ENCODE measurements around the gene OTUB2.

The OTUB2 gene

DNA sequence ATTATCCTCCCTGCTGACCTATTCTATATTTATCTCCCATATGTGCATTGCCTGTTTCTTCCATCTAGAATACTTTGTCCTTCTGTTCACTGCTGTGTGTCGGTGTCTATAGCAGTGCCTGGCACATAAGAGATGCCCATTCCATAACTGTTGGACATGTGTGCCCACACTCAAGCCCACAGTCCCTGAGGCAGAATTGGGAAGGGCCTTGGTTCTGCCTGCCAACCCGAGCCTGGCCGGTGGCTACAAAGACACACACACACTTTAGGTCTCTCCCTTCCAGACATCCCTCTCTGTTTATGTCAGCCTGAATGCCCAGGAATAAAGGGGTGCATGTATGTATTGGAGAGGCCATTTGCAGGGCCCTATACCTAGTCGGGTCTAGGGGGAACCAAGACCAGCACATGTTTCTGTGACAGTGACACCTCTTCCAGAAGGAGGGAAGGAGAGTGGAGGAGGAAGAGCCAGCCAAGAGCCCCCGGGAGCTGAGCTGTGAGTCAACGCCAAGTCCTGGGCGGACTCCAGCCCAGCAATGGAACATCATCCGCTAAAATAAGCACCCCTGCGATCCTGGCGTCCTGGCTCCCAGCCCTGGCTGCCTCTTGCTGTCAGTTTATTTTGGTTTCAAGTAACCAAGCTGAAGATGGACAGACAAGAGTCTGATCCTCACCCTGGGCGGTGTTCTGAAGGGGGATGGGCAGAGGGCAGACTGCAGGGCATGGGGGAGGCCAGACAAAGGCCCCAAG, 45.5 kb upstream of the OTUB2 start:
- no peak for TF ChIP-seq CSDC2 (CRISPR knock-in tag; IDR thresholded peaks at IDR 0.05)
- TF ChIP-seq PPARA (CRISPR knock-in tag; IDR thresholded peaks at IDR 0.05; ENCODE audit: borderline replicate concordance), result no peak
- no peak for TF ChIP-seq OSR1 (CRISPR knock-in tag; IDR thresholded peaks at IDR 0.05)
- no peak for TF ChIP-seq ZFP3 (CRISPR knock-in tag; IDR thresholded peaks at IDR 0.05)
- no peak for TF ChIP-seq RARB (CRISPR knock-in tag; IDR thresholded peaks at IDR 0.05)
- TF ChIP-seq, protein P1, sequence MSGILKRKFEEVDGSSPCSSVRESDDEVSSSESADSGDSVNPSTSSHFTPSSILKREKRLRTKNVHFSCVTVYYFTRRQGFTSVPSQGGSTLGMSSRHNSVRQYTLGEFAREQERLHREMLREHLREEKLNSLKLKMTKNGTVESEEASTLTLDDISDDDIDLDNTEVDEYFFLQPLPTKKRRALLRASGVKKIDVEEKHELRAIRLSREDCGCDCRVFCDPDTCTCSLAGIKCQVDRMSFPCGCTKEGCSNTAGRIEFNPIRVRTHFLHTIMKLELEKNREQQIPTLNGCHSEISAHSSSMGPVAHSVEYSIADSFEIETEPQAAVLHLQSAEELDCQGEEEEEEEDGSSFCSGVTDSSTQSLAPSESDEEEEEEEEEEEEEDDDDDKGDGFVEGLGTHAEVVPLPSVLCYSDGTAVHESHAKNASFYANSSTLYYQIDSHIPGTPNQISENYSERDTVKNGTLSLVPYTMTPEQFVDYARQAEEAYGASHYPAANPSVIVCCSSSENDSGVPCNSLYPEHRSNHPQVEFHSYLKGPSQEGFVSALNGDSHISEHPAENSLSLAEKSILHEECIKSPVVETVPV (CRISPR knock-in tag; IDR thresholded peaks at IDR 0.05), result no peak
- TF ChIP-seq GLIS3 (CRISPR knock-in tag; IDR thresholded peaks at IDR 0.05), result no peak
- no peak for TF ChIP-seq ISL1 (CRISPR knock-in tag; IDR thresholded peaks at IDR 0.05)
- no peak for TF ChIP-seq ARNTL (CRISPR knock-in tag; IDR thresholded peaks at IDR 0.05; ENCODE audit: borderline replicate concordance, low read depth)
- TF ChIP-seq ZNF70 (CRISPR knock-in tag; IDR thresholded peaks at IDR 0.05), result no peak
- TF ChIP-seq ESRRG (CRISPR knock-in tag; IDR thresholded peaks at IDR 0.05), result no peak
- TF ChIP-seq, protein P2, sequence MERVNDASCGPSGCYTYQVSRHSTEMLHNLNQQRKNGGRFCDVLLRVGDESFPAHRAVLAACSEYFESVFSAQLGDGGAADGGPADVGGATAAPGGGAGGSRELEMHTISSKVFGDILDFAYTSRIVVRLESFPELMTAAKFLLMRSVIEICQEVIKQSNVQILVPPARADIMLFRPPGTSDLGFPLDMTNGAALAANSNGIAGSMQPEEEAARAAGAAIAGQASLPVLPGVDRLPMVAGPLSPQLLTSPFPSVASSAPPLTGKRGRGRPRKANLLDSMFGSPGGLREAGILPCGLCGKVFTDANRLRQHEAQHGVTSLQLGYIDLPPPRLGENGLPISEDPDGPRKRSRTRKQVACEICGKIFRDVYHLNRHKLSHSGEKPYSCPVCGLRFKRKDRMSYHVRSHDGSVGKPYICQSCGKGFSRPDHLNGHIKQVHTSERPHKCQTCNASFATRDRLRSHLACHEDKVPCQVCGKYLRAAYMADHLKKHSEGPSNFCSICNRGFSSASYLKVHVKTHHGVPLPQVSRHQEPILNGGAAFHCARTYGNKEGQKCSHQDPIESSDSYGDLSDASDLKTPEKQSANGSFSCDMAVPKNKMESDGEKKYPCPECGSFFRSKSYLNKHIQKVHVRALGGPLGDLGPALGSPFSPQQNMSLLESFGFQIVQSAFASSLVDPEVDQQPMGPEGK (CRISPR knock-in tag; IDR thresholded peaks at IDR 0.05; ENCODE audit: borderline replicate concordance), result no peak
- no peak; the same call in 2 of the 3 replicates for ATAC-seq

DNA sequence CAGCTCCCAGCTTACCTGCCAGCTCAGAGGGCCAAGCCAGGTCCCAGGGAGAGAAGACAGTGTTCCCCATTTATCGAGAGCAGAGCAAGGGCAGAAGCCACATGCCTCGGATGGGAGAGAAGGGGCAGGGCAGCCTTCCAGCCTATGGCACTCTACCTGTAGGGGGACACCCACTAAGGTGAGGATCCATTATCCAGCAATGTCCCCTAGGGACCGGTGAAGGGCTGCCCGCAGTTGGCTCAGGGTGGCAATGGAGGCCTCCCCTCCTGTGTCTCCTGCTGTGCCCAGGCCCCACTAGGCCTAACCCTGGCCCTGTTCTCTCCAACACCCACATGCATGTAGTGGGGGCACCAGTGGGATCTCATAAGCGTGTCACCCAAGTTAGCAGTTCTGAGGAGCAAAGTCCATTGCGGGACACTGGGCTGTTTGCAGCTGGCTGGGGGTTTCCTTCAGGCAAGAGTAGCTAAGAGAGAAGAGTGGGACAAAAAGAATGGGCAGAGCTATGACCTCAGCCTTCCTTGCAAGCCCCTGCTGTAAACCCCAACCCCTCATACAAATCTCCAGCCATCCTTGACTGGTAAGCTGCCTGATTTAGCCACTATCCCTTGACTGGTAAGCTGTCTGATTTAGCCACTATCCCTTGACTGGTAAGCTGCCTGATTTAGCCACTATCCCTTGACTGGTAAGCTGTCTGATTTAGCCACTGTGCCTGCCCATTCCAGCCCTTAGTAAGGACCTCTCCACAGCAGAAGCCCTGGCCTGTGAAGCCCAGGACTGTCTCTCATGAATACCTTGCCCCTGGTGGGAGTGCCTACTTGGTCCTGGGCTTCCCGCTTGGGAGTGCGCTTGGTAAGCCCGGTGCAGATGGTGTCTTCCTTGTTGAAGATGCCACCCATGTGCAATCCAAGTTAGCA, 44.6 kb upstream of the OTUB2 start:
- no peak for ATAC-seq
- no peak for TF ChIP-seq ZNF8 (CRISPR knock-in tag; IDR thresholded peaks at IDR 0.05)
- no peak for TF ChIP-seq TOX (CRISPR knock-in tag; IDR thresholded peaks at IDR 0.05; ENCODE audit: borderline replicate concordance)
- no peak for TF ChIP-seq ESRRG (CRISPR knock-in tag; IDR thresholded peaks at IDR 0.05)
- TF ChIP-seq ZC3H10 (CRISPR knock-in tag; IDR thresholded peaks at IDR 0.05), result no peak
- TF ChIP-seq ARNTL (CRISPR knock-in tag; IDR thresholded peaks at IDR 0.05; ENCODE audit: borderline replicate concordance, low read depth), result no peak
- no peak for TF ChIP-seq GLIS3 (CRISPR knock-in tag; IDR thresholded peaks at IDR 0.05)
- TF ChIP-seq PPARA (CRISPR knock-in tag; IDR thresholded peaks at IDR 0.05; ENCODE audit: borderline replicate concordance), result no peak
- TF ChIP-seq ZNF565 (CRISPR knock-in tag; conservative IDR thresholded peaks at IDR 0.05; ENCODE audit: low read depth), result no peak

DNA sequence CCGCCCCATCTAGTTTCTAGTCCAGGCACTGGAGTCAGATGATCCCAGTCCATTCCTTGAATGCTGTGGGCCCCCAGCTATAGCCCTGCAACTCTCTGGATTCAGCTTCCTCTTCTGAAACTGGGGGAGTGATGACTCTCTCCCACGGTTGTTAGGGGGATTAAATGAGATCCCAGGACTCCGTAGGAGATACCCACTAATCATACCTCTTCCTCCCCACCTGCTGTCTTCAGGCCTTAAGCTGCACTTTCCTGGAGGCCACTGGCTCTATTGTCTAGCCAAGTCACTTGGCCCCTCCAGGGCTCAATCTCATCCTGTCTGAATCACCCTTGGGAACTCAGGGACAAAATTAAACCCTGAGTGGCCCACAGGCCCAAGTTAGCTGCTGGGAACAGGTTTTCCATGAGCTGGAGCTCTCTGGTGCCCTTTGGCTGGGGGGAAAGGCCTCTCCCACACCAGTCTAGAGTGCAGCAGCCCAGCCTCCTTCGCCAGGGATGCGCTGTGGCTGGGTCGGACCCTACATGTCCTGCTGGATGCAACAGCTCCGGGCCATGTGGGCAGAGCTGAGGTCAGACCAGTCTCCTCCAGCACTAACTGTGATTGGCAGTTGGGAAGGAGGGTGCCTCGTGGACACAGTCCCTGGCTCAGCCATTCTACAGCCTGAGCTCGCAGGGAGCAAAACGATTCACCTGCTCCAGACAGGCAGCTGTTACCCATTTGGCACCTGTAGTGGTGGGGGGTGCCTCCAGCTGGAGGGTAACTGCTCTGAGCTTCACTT, 43.7 kb upstream of the OTUB2 start:
- no peak for TF ChIP-seq TOX (CRISPR knock-in tag; IDR thresholded peaks at IDR 0.05; ENCODE audit: borderline replicate concordance)
- no peak for TF ChIP-seq BACH2 (CRISPR knock-in tag; IDR thresholded peaks at IDR 0.05; ENCODE audit: borderline replicate concordance)
- TF ChIP-seq OSR1 (CRISPR knock-in tag; IDR thresholded peaks at IDR 0.05), result no peak
- TF ChIP-seq, protein P3, sequence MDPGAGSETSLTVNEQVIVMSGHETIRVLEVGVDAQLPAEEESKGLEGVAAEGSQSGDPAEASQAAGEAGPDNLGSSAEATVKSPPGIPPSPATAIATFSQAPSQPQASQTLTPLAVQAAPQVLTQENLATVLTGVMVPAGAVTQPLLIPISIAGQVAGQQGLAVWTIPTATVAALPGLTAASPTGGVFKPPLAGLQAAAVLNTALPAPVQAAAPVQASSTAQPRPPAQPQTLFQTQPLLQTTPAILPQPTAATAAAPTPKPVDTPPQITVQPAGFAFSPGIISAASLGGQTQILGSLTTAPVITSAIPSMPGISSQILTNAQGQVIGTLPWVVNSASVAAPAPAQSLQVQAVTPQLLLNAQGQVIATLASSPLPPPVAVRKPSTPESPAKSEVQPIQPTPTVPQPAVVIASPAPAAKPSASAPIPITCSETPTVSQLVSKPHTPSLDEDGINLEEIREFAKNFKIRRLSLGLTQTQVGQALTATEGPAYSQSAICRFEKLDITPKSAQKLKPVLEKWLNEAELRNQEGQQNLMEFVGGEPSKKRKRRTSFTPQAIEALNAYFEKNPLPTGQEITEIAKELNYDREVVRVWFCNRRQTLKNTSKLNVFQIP (CRISPR knock-in tag; IDR thresholded peaks at IDR 0.05; ENCODE audit: borderline replicate concordance, low read depth), result no peak
- no peak for TF ChIP-seq RARB (CRISPR knock-in tag; IDR thresholded peaks at IDR 0.05)
- TF ChIP-seq, protein P1 (CRISPR knock-in tag; IDR thresholded peaks at IDR 0.05), result no peak
- TF ChIP-seq ZC3H10 (CRISPR knock-in tag; IDR thresholded peaks at IDR 0.05), result no peak
- no peak for TF ChIP-seq ZFP30 (CRISPR knock-in tag; IDR thresholded peaks at IDR 0.05)
- TF ChIP-seq ISL1 (CRISPR knock-in tag; IDR thresholded peaks at IDR 0.05), result no peak
- no peak for TF ChIP-seq ESRRG (CRISPR knock-in tag; IDR thresholded peaks at IDR 0.05)
- TF ChIP-seq, protein P2 (CRISPR knock-in tag; IDR thresholded peaks at IDR 0.05; ENCODE audit: borderline replicate concordance), result no peak
- TF ChIP-seq PPARA (CRISPR knock-in tag; IDR thresholded peaks at IDR 0.05; ENCODE audit: borderline replicate concordance), result no peak
- TF ChIP-seq TCF4 (CRISPR knock-in tag; IDR thresholded peaks at IDR 0.05; ENCODE audit: borderline replicate concordance), result no peak
- TF ChIP-seq, protein P4, sequence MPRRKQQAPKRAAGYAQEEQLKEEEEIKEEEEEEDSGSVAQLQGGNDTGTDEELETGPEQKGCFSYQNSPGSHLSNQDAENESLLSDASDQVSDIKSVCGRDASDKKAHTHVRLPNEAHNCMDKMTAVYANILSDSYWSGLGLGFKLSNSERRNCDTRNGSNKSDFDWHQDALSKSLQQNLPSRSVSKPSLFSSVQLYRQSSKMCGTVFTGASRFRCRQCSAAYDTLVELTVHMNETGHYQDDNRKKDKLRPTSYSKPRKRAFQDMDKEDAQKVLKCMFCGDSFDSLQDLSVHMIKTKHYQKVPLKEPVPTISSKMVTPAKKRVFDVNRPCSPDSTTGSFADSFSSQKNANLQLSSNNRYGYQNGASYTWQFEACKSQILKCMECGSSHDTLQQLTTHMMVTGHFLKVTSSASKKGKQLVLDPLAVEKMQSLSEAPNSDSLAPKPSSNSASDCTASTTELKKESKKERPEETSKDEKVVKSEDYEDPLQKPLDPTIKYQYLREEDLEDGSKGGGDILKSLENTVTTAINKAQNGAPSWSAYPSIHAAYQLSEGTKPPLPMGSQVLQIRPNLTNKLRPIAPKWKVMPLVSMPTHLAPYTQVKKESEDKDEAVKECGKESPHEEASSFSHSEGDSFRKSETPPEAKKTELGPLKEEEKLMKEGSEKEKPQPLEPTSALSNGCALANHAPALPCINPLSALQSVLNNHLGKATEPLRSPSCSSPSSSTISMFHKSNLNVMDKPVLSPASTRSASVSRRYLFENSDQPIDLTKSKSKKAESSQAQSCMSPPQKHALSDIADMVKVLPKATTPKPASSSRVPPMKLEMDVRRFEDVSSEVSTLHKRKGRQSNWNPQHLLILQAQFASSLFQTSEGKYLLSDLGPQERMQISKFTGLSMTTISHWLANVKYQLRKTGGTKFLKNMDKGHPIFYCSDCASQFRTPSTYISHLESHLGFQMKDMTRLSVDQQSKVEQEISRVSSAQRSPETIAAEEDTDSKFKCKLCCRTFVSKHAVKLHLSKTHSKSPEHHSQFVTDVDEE (CRISPR knock-in tag; IDR thresholded peaks at IDR 0.05), result no peak
- TF ChIP-seq ZNF70 (CRISPR knock-in tag; IDR thresholded peaks at IDR 0.05), result no peak
- TF ChIP-seq ZFP3 (CRISPR knock-in tag; IDR thresholded peaks at IDR 0.05), result no peak
- TF ChIP-seq ZNF8 (CRISPR knock-in tag; IDR thresholded peaks at IDR 0.05), result no peak
- no peak for ATAC-seq
